ENCODE results near the gene PREX1.

Gene PREX1

DNA sequence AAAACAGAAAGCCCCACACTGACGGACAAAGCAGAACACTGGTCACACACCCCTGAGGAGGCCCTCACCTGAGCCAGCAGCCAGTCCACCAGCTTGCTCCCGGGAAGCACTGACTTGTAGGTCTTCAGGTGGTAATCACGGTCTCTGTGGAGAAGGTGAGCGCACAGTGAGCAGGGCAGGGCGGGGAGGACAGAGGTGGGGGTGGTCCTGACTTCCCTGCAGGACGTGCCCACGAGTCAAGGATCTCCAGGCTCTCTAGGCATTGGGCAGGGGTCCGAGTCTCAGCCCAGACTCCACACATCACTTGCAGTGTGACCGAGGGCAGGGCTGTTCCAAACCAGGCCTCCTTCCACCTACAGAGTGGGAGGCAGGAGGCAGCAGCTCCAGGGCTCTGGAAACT lies 151.7 kb downstream of the PREX1 start:
- no peak for DNase-seq

GRCh38 chr20:48674461-48674860 lies 153.3 kb downstream of the PREX1 start:
- DNase-seq, result no peak

DNA sequence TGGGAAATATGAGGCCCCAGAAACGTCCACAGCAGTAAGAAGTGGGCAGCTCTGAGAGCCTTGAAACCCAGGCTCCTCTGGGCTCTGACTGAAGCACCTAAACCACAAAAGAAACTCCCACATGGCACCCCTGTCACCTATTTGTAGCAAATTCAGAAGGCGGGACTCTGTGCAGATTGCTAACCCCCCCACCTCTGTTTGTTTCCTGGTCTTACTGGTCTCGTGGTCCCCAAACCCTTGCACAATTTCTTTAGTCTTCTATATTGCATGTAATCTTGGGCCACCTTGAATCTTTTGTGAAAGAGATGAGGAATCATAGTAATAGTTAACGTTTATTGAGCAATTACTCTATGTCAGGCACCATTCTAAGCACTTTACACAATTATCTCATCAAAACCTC lies 154.3 kb downstream of the PREX1 start:
- no peak for DNase-seq

DNA sequence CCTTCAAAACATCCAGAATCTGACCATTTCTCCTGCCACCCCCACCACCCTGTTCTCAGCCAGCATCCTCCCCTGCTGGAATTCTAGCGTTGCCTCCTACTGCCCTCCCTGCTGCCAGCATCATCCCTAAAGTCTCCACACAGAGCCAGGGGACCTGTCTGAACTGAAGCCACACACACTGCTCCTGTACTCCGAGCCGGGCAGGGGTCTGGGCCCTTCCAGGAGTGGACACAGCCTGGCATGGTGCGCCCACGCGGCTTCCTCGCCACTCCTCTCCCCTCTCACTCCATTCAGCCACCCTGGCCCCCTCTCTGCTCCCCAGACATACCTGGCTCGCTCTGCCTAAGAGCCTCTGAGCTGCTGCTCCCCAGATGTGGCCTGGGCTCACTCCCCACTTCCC lies 155.5 kb downstream of the PREX1 start:
- no peak for DNase-seq

- no peak for DNase-seq
These were observed 156.7 kb downstream of the PREX1 start for GRCh38 chr20:48671141-48671540.

GRCh38 chr20:48669946-48670605 lies 157.7 kb downstream of the PREX1 start:
- no peak for DNase-seq

- no peak for DNase-seq
These were observed 159.3 kb downstream of the PREX1 start for GRCh38 chr20:48668451-48668946.

GRCh38 chr20:48667889-48668413 lies 159.8 kb downstream of the PREX1 start:
- DNase-seq, result no peak

DNA sequence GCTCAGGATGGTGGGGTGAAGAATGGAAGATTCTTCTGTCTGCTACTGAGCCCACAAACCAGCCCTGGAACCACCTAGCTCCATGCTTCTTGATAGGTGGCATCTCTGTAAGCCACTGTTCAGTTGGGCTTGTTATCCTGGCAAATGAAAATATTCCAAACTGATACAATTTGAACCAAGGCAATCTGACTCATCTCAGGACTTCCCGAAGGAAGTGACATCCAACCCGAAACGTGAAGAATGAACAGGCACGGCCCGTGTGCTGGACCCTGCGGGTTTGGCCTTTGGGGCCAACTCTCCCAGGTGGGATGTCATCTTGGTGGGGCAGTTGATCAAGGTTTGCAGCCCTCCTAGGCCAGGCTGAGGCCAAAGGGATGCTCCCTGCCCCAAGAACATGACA lies 160.3 kb downstream of the PREX1 start:
- no peak for DNase-seq

GRCh38 chr20:48665785-48666184 lies 162.0 kb downstream of the PREX1 start:
- no peak for DNase-seq

DNA sequence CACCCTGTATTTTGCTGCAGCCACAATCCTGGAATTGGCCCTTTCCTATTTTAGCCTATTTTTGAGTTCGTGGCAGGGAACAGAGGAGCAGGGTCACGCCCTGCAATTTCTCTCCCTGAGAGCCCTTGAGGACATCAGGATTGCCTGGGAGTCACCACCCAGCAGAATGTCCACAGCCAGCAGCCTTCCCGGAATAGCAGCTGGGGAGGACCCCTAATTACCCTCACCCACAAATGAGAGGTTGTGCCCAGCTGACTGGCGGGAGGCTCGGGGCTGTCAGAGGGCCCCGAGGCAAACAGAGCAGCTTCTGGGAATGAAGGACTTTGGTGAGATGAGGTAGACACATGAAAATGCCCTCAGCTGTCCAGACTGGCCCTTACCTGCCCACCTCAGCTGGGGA lies 165.1 kb downstream of the PREX1 start:
- DNase-seq, result no peak

GRCh38 chr20:48661575-48662455 lies 166.0 kb downstream of the PREX1 start:
- DNase-seq, result no peak

- no peak for DNase-seq
These were observed 167.0 kb downstream of the PREX1 start for GRCh38 chr20:48660788-48661187.

DNA sequence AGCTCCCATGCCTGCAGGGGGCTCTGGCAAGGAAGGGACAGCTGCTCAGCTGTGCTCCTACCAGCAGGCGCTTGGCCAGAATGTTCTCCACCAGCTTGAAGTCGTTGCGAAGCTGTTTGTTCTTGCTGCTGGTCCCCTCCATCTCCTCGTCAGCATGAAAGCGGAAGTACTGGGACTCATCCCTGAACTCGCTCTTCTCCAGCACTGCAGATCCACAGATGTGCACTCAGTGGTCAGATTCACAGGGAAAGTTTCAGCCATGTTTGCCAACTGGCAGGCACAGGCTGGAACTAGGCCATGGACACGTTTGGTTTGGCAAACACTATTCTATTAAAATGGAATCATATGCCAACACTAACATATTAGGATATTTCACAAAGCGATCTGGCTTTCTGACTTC lies 167.9 kb downstream of the PREX1 start:
- DNase-seq, result no peak

GRCh38 chr20:48658505-48658904 lies 169.3 kb downstream of the PREX1 start:
- no peak for DNase-seq

- DNase-seq, result no peak
These were observed 169.7 kb downstream of the PREX1 start for GRCh38 chr20:48658198-48658476.

GRCh38 chr20:48657426-48658197 lies 170.2 kb downstream of the PREX1 start:
- peak; percentile 51 to 59 for DNase-seq

GRCh38 chr20:48656661-48657211 lies 171.1 kb downstream of the PREX1 start:
- DNase-seq, result no peak

GRCh38 chr20:48656137-48656536 lies 171.7 kb downstream of the PREX1 start:
- DNase-seq, result no peak

GRCh38 chr20:48653706-48654051 lies 174.1 kb downstream of the PREX1 start:
- no peak for DNase-seq

DNA sequence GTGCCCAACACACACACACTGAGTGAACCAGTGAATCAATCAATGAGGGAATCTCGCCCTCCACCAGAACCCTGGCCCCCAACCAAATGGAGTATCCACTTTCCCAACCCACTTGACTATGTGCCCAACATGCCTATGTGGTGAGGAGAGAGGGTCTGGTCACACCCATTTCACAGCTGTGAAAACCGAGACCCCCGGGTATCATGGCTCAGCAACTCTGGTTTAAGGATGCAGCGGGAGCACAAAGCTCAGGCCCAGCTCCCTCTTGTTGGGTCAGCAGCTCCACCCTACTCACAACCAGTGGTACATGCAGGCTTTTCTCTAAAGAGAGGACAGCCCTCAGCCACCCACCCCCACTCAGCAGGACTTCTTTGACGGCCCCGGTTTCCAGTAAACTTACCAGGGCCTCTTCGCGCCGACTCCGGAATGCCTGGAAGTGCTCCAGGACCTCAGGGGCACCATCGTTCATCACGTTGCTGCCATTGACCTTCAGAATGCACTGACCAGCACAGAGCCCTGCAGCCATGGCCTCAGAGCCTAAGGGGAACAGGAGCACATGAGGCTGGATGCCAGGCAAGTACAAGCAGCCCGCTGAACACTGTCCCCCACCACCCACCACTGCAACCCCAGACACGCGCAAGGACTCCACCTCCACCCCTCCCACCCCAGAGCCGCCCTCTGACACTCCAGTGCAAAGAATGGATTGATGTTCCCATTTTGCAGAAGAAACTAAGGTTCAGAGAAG lies 174.7 kb downstream of the PREX1 start:
- no peak for DNase-seq

GRCh38 chr20:48651960-48652359 lies 175.8 kb downstream of the PREX1 start:
- no peak for DNase-seq

DNA sequence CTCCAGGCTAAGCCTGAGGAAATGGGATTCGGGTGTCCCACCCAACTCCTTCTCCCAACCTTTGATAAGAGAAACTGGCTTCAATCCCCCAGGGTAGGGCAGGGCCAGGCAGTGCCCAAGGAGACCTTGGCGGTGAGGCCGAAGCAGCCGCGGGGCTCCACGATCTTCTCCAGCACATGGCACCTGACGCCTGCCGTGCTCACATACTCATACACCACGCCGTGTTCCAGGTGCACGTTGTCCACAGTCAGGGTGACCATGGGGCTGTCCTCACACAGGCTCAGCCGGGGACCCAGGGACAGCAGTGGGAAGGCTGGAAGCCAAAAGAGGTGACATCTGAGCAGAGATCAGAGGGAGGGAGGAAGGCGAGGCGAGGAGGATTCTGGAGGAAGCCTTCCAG lies 176.5 kb downstream of the PREX1 start:
- DNase-seq, result no peak

All from stimulated activated CD4-positive, alpha-beta T cell treated with anti-CD3 and anti-CD28 coated beads, Interleukin-2, amount 100 ng/mL, for 48 hours (primary cell).